Measurements from ENCODE around the gene MYADML2.

Gene MYADML2

GRCh38 chr17:81911969-81912368, 35.1 kb downstream of the MYADML2 start:
- Histone ChIP-seq H3K27me3 (ENCODE audit: low read length) (no peaks in the 10 kb centered on the region), H3K9me3 (ENCODE audit: insufficient read depth, low read length) (no peaks in the 10 kb centered on the region), H3K9ac (ENCODE audit: low read length) (no peak overlapping the region), H3K36me3 (ENCODE audit: low read length) (no peaks in the 10 kb centered on the region), H3K27ac (ENCODE audit: low read depth, low read length) (no peak overlapping the region), H3K79me2 (ENCODE audit: insufficient read depth, low read length) (peaks cover 23% of the 10 kb centered on the region), H2AFZ (ENCODE audit: low read depth, low read length, severe bottlenecking) (no peak overlapping the region), H4K20me1 (ENCODE audit: low read depth, low read length) (no peaks in the 10 kb centered on the region), H3K4me2 (ENCODE audit: low read depth, low read length, poor library complexity, severe bottlenecking) (peak overlapping the region; percentile 22), H3K4me3 (ENCODE audit: insufficient read depth, low read length, poor library complexity, severe bottlenecking) (no peak overlapping the region), H3K9me2 (replicated peaks; ENCODE audit: insufficient read depth, low read length) (no peaks in the 10 kb centered on the region), H3F3A (ENCODE audit: insufficient read depth) (peaks cover 5% of the 10 kb centered on the region; the same call in 1 of the 2 replicates)
- TF ChIP-seq EZH2phosphoT487 (conservative IDR thresholded peaks at IDR 0.05; ENCODE audit: low read length): no peak

- H3K27me3 ChIP-seq (ENCODE audit: low read length): no peaks in the 10 kb centered on the region
- peak within 1 kb of the TSS; percentile 38 for H3K27ac ChIP-seq (ENCODE audit: low read depth, low read length)
- H3K79me2 ChIP-seq (ENCODE audit: insufficient read depth, low read length): peaks cover 17% of the 10 kb centered on the region
- peak within 1 kb of the TSS; percentile 79 for H3K9ac ChIP-seq (ENCODE audit: low read length)
- no peaks in the 10 kb centered on the region for H3K9me2 ChIP-seq (replicated peaks; ENCODE audit: insufficient read depth, low read length)
- no peaks in the 10 kb centered on the region for H3K36me3 ChIP-seq (ENCODE audit: low read length)
- H3K4me3 ChIP-seq (ENCODE audit: insufficient read depth, low read length, poor library complexity, severe bottlenecking): peak within 1 kb of the TSS; percentile 62
- H3F3A ChIP-seq (ENCODE audit: insufficient read depth): peaks cover 5% of the 10 kb centered on the region; the same call in 1 of the 2 replicates
- no peaks in the 10 kb centered on the region for H3K9me3 ChIP-seq (ENCODE audit: insufficient read depth, low read length)
- H4K20me1 ChIP-seq (ENCODE audit: low read depth, low read length): no peaks in the 10 kb centered on the region
- H2AFZ ChIP-seq (ENCODE audit: low read depth, low read length, severe bottlenecking): no peak within 1 kb of the TSS
- peak within 1 kb of the TSS; percentile 77 for H3K4me2 ChIP-seq (ENCODE audit: low read depth, low read length, poor library complexity, severe bottlenecking)
- no peak for TF ChIP-seq EZH2phosphoT487 (conservative IDR thresholded peaks at IDR 0.05; ENCODE audit: low read length)
- peak; percentile 13 for TF ChIP-seq CTCF (IDR thresholded peaks at IDR 0.05; ENCODE audit: insufficient read depth, low read length, poor library complexity, severe bottlenecking)
These were observed 35.6 kb downstream of the MYADML2 start, which contains the start of gene PCYT2 for GRCh38 chr17:81911277-81911961. PCYT2 (minus strand) TSS chr17:81911399; CDS start chr17:81911355, 44 bp downstream.

GRCh38 chr17:81910840-81911276, 36.2 kb downstream of the MYADML2 start:
- no peaks in the 10 kb centered on the region for H3K36me3 ChIP-seq (ENCODE audit: low read length)
- H3K27ac ChIP-seq (ENCODE audit: low read depth, low read length): peak overlapping the region; percentile 38
- H3K4me2 ChIP-seq (ENCODE audit: low read depth, low read length, poor library complexity, severe bottlenecking): peak overlapping the region; percentile 77
- H2AFZ ChIP-seq (ENCODE audit: low read depth, low read length, severe bottlenecking): no peak overlapping the region
- H3K9me2 ChIP-seq (replicated peaks; ENCODE audit: insufficient read depth, low read length): no peaks in the 10 kb centered on the region
- H4K20me1 ChIP-seq (ENCODE audit: low read depth, low read length): no peaks in the 10 kb centered on the region
- H3F3A ChIP-seq (ENCODE audit: insufficient read depth): peaks cover 5% of the 10 kb centered on the region; the same call in 1 of the 2 replicates
- no peaks in the 10 kb centered on the region for H3K9me3 ChIP-seq (ENCODE audit: insufficient read depth, low read length)
- no peaks in the 10 kb centered on the region for H3K27me3 ChIP-seq (ENCODE audit: low read length)
- H3K9ac ChIP-seq (ENCODE audit: low read length): peak overlapping the region; percentile 79
- TF ChIP-seq EZH2phosphoT487 (conservative IDR thresholded peaks at IDR 0.05; ENCODE audit: low read length) (no peak), CTCF (IDR thresholded peaks at IDR 0.05; ENCODE audit: insufficient read depth, low read length, poor library complexity, severe bottlenecking) (no peak)
- H3K79me2 ChIP-seq (ENCODE audit: insufficient read depth, low read length): peaks cover 11% of the 10 kb centered on the region
- peak overlapping the region; percentile 62 for H3K4me3 ChIP-seq (ENCODE audit: insufficient read depth, low read length, poor library complexity, severe bottlenecking)

All from SU-DHL-6 (cell line).